Suprapubic skin (tissue), 4 donors: ENCODE data around the gene DNAH8. TPM values are rescaled to one million over a fixed set of nuclear protein-coding genes. Genes with fewer than 3 reads are reported as not detected.

Experiments
- DNase-seq, 2 donors: peaks; one replicate each; pipeline ENCODE4 v3.0.0-alpha.2; 2019; ENCODE audit warnings: low spot score in 2 of 2
- H3K27ac ChIP-seq: fragments of 200-600 bp; sonication (generic); one replicate; pipeline ENCODE4 v1.5.1; 2019
- H3K27me3 ChIP-seq: fragments of 200-600 bp; sonication (generic); one replicate; pipeline ENCODE4 v1.5.1; 2019
- H3K36me3 ChIP-seq: fragments of 200-600 bp; sonication (generic); one replicate; pipeline ENCODE4 v1.5.1; 2019
- H3K4me1 ChIP-seq: fragments of 200-600 bp; sonication (generic); one replicate; pipeline ENCODE4 v1.5.1; 2019
- H3K4me3 ChIP-seq: fragments of 200-600 bp; sonication (generic); one replicate; pipeline ENCODE4 v1.5.1; 2019; ENCODE audit warnings: mild to moderate bottlenecking
- H3K9me3 ChIP-seq: fragments of 200-600 bp; sonication (generic); one replicate; pipeline ENCODE4 v1.5.1; 2019
- CTCF ChIP-seq, 2 donors: fragments of 200-600 bp in 1 of 2; fragments of 450-650 bp in 1 of 2; sonication (generic) in 1 of 2; IDR thresholded peaks; one replicate each; pipeline ENCODE4 v1.5.1; 2016 to 2019; ENCODE audit warnings: antibody characterized with exemption in 2 of 2, mild to moderate bottlenecking in 1 of 2, moderate library complexity in 1 of 2
- EP300 ChIP-seq: sonication (generic); formaldehyde crosslinking; IDR thresholded peaks from one replicate; pipeline ENCODE4 v1.6.1; 2017; ENCODE audit warnings: antibody characterized with exemption
- POLR2A ChIP-seq, 2 donors: fragments of 450-650 bp; IDR thresholded peaks; one replicate each; pipeline ENCODE4 v1.6.1; 2017; ENCODE audit warnings: antibody characterized with exemption in 2 of 2, mild to moderate bottlenecking in 2 of 2, moderate library complexity in 2 of 2
- POLR2AphosphoS5 ChIP-seq, 3 donors: sonication (generic); formaldehyde crosslinking; IDR thresholded peaks; one replicate each; pipeline ENCODE4 v1.6.1; 2017; ENCODE audit warnings: antibody characterized with exemption in 3 of 3
- WGBS: methylation state at CpG from one replicate; pipeline ENCODE4 v1.1.5; 2018; 5-methylcytosine and 5-hydroxymethylcytosine counted together
- total RNA-seq, 4 donors: library from RNA; depleted of rRNA; stranded (reverse); fragments of >200 nt; gene quantifications; one replicate each; pipeline ENCODE4 v1.1.0, GENCODE V29; 2016

Gene DNAH8
- total RNA-seq, 4 donors from 2014 or later = 0.04 to 0.23 (median 0.08) TPM; not detected in 1

GRCh38 chr6:38714239-38715015 lies 684 bp upstream of the DNAH8 start:
- Histone ChIP-seq H3K4me1 (peaks cover 9% of the 10 kb centered on the region), H3K27ac (no peak overlapping the region), H3K9me3 (no peaks in the 10 kb centered on the region), H3K27me3 (peaks cover 51% of the 10 kb centered on the region), H3K36me3 (no peaks in the 10 kb centered on the region), H3K4me3 (peak overlapping the region; percentile 40)
- TF ChIP-seq CTCF (IDR thresholded peaks at IDR 0.05) (no peak), EP300 (no peak), POLR2AphosphoS5 (IDR thresholded peaks at IDR 0.05) (no peak), POLR2A (IDR thresholded peaks at IDR 0.05) (no peak)
- DNase-seq = no peak
- 19% methylated on average over 4 of the region's 4 CpGs for WGBS

- H3K4me1 ChIP-seq = peaks cover 9% of the 10 kb centered on the region
- H3K9me3 ChIP-seq = no peaks in the 10 kb centered on the region
- no peak overlapping the region for H3K4me3 ChIP-seq
- TF ChIP-seq POLR2A (IDR thresholded peaks at IDR 0.05) = no peak
- no peak for TF ChIP-seq POLR2AphosphoS5 (IDR thresholded peaks at IDR 0.05)
- no peak for TF ChIP-seq EP300
- TF ChIP-seq CTCF (IDR thresholded peaks at IDR 0.05) = no peak
- H3K36me3 ChIP-seq = no peaks in the 10 kb centered on the region
- 89% methylated on average over 2 of the region's 2 CpGs for WGBS
- peaks cover 64% of the 10 kb centered on the region for H3K27me3 ChIP-seq
- DNase-seq = no peak
- H3K27ac ChIP-seq = no peak overlapping the region
Observed at GRCh38 chr6:38716825-38717224, 1.7 kb downstream of the DNAH8 start.

- TF ChIP-seq POLR2A (IDR thresholded peaks at IDR 0.05) (no peak), POLR2AphosphoS5 (IDR thresholded peaks at IDR 0.05) (no peak), CTCF (IDR thresholded peaks at IDR 0.05) (no peak), EP300 (no peak)
- no peaks in the 10 kb centered on the region for H3K9me3 ChIP-seq
- WGBS = 89% methylated on average over 1 of the region's 1 CpG
Observed at GRCh38 chr6:38719358-38719757, 4.2 kb downstream of the DNAH8 start.

GRCh38 chr6:38720295-38720694 lies 5.2 kb downstream of the DNAH8 start:
- Histone ChIP-seq H3K9me3 (no peaks in the 10 kb centered on the region), H3K27ac (no peak overlapping the region), H3K36me3 (no peaks in the 10 kb centered on the region), H3K27me3 (peaks cover 42% of the 10 kb centered on the region), H3K4me3 (no peak overlapping the region), H3K4me1 (peaks cover 2% of the 10 kb centered on the region)
- TF ChIP-seq EP300 (no peak), CTCF (IDR thresholded peaks at IDR 0.05) (no peak), POLR2AphosphoS5 (IDR thresholded peaks at IDR 0.05) (no peak), POLR2A (IDR thresholded peaks at IDR 0.05) (no peak)
- DNase-seq = no peak
- WGBS = 13% methylated on average over 2 of the region's 2 CpGs

More at GRCh38 chr6:38719358-38719757, 4.2 kb downstream of the DNAH8 start:
- no peaks in the 10 kb centered on the region for H3K36me3 ChIP-seq
- peaks cover 51% of the 10 kb centered on the region for H3K27me3 ChIP-seq
- DNase-seq = no peak
- H3K27ac ChIP-seq = no peak overlapping the region
- no peak overlapping the region for H3K4me3 ChIP-seq
- H3K4me1 ChIP-seq = peaks cover 9% of the 10 kb centered on the region

GRCh38 chr6:38722038-38722437 lies 6.9 kb downstream of the DNAH8 start:
- peaks cover 24% of the 10 kb centered on the region for H3K27me3 ChIP-seq
- no peak for DNase-seq
- H3K36me3 ChIP-seq = no peaks in the 10 kb centered on the region
- WGBS = 60% methylated on average over 3 of the region's 3 CpGs
- H3K4me1 ChIP-seq = no peaks in the 10 kb centered on the region
- TF ChIP-seq CTCF (IDR thresholded peaks at IDR 0.05) (no peak), POLR2AphosphoS5 (IDR thresholded peaks at IDR 0.05) (no peak), POLR2A (IDR thresholded peaks at IDR 0.05) (no peak), EP300 (no peak)
- no peaks in the 10 kb centered on the region for H3K9me3 ChIP-seq
- H3K4me3 ChIP-seq = no peak overlapping the region
- H3K27ac ChIP-seq = no peak overlapping the region
